Measurements from ENCODE around the gene GMPS. TPM values are rescaled to one million over a fixed set of nuclear protein-coding genes. Genes with fewer than 3 reads are reported as not detected.
A peak's percentile ranks its signal among the peaks of the same experiment; 100 is the strongest.

Gene GMPS
- total and polyA plus RNA-seq, 8 donors = 4.6 to 43.7 (median 22.7) TPM

GRCh38 chr3:155983834-155984474, 113.5 kb downstream of the GMPS start:
- H3K36me3 ChIP-seq = no peaks in the 10 kb centered on the region
- no peaks in the 10 kb centered on the region for H3K27me3 ChIP-seq
- H3K4me1 ChIP-seq = no peaks in the 10 kb centered on the region
- no peak overlapping the region for H3K27ac ChIP-seq
- TF ChIP-seq EP300 (IDR thresholded peaks at IDR 0.05) (no peak), CTCF (IDR thresholded peaks at IDR 0.05) (no peak), POLR2A (IDR thresholded peaks at IDR 0.05) (no peak), POLR2AphosphoS5 (IDR thresholded peaks at IDR 0.05) (no peak)
- H3K9me3 ChIP-seq = no peaks in the 10 kb centered on the region
- WGBS, 5 donors = 54 to 69% (median 67%) methylated on average over 1 of the region's 1 CpG
- peak in 1 of 2 donors; percentile 18 for DNase-seq
- no peak overlapping the region for H3K4me3 ChIP-seq
- intact Hi-C loops (cut with DNase I; ENCODE audit: low total_unique reads) = no loop called here

GRCh38 chr3:155984791-155985417, 114.5 kb downstream of the GMPS start:
- 83 to 96% (median 94%) methylated on average over 6 of the region's 6 CpGs for WGBS, 5 donors
- no peak for DNase-seq
- Histone ChIP-seq H3K27ac (no peak overlapping the region), H3K4me3 (no peak overlapping the region), H3K36me3 (no peaks in the 10 kb centered on the region), H3K4me1 (no peaks in the 10 kb centered on the region), H3K27me3 (no peaks in the 10 kb centered on the region), H3K9me3 (no peaks in the 10 kb centered on the region)
- intact Hi-C loops (cut with DNase I; ENCODE audit: low total_unique reads) = no loop called here
- TF ChIP-seq POLR2A (IDR thresholded peaks at IDR 0.05) (no peak), EP300 (IDR thresholded peaks at IDR 0.05) (no peak), CTCF (IDR thresholded peaks at IDR 0.05) (no peak), POLR2AphosphoS5 (IDR thresholded peaks at IDR 0.05) (no peak)

GRCh38 chr3:155989536-155989935, 119.1 kb downstream of the GMPS start:
- no peak for TF ChIP-seq POLR2A (IDR thresholded peaks at IDR 0.05)
- no peak for TF ChIP-seq EP300 (IDR thresholded peaks at IDR 0.05)
- TF ChIP-seq POLR2AphosphoS5 (IDR thresholded peaks at IDR 0.05) = no peak
- no peak for TF ChIP-seq CTCF (IDR thresholded peaks at IDR 0.05)
- Histone ChIP-seq H3K4me1 (no peaks in the 10 kb centered on the region), H3K27me3 (no peaks in the 10 kb centered on the region), H3K4me3 (no peak overlapping the region), H3K36me3 (no peaks in the 10 kb centered on the region), H3K27ac (no peak overlapping the region), H3K9me3 (no peaks in the 10 kb centered on the region)
- no peak for DNase-seq
- intact Hi-C loops (cut with DNase I; ENCODE audit: low total_unique reads) = no loop called here

GRCh38 chr3:155991212-155991611, 120.8 kb downstream of the GMPS start:
- Histone ChIP-seq H3K9me3 (no peaks in the 10 kb centered on the region), H3K36me3 (no peaks in the 10 kb centered on the region), H3K4me3 (no peak overlapping the region), H3K27me3 (no peaks in the 10 kb centered on the region), H3K27ac (no peak overlapping the region), H3K4me1 (no peaks in the 10 kb centered on the region)
- TF ChIP-seq POLR2A (IDR thresholded peaks at IDR 0.05) (no peak), EP300 (IDR thresholded peaks at IDR 0.05) (no peak), POLR2AphosphoS5 (IDR thresholded peaks at IDR 0.05) (no peak), CTCF (IDR thresholded peaks at IDR 0.05) (no peak)
- peak in 1 of 2 donors; percentile 62 for DNase-seq
- intact Hi-C loops (cut with DNase I; ENCODE audit: low total_unique reads) = no loop called here
- WGBS, 5 donors = 48 to 80% (median 72%) methylated on average over 4 of the region's 4 CpGs
